HUES48 (cell line): ENCODE results near the gene FBLN2.

Experiments
- H3K27ac ChIP-seq: one replicate; pipeline ENCODE4 v1.7.0; 2013; ENCODE audit warnings: low read depth, low read length, inconsistent platforms
- H3K27me3 ChIP-seq: 2 replicates; pipeline ENCODE4 v1.6.1; 2013; ENCODE audit warnings: mild to moderate bottlenecking, low read length; ENCODE audit not compliant: control insufficient read depth, insufficient read depth
- H3K36me3 ChIP-seq: 2 replicates; pipeline ENCODE4 v1.6.1; 2013; ENCODE audit warnings: low read length; ENCODE audit not compliant: control insufficient read depth, insufficient read depth
- H3K4me1 ChIP-seq: 2 replicates; pipeline ENCODE4 v1.6.1; 2013; ENCODE audit warnings: mild to moderate bottlenecking, low read length; ENCODE audit not compliant: control insufficient read depth, insufficient read depth
- H3K4me3 ChIP-seq: 2 replicates; pipeline ENCODE4 v1.5.1; 2013; ENCODE audit warnings: mild to moderate bottlenecking, low read depth, low read length
- H3K9ac ChIP-seq: 2 replicates; pipeline ENCODE4 v1.6.1; 2013; ENCODE audit warnings: mild to moderate bottlenecking, low read depth, low read length, moderate library complexity
- H3K9me3 ChIP-seq: 2 replicates; pipeline ENCODE4 v1.6.1; 2013; ENCODE audit warnings: low read length; ENCODE audit not compliant: control insufficient read depth, insufficient read depth

The FBLN2 gene

GRCh38 chr3:13656584-13657301, 107.8 kb downstream of the FBLN2 start:
- Histone ChIP-seq H3K9ac (no peak overlapping the region), H3K4me3 (no peak overlapping the region), H3K27ac (no peak overlapping the region), H3K36me3 (no peaks in the 10 kb centered on the region), H3K4me1 (peaks cover 3% of the 10 kb centered on the region; the same call in 1 of the 2 replicates), H3K27me3 (peaks cover 46% of the 10 kb centered on the region), H3K9me3 (no peaks in the 10 kb centered on the region)

- Histone ChIP-seq H3K27ac (no peak overlapping the region), H3K9me3 (no peaks in the 10 kb centered on the region), H3K4me3 (peak overlapping the region; percentile 45), H3K4me1 (peaks cover 3% of the 10 kb centered on the region; the same call in 1 of the 2 replicates), H3K9ac (no peak overlapping the region), H3K36me3 (no peaks in the 10 kb centered on the region), H3K27me3 (peaks cover 46% of the 10 kb centered on the region)
Observed at GRCh38 chr3:13657660-13658435, 108.9 kb downstream of the FBLN2 start.

GRCh38 chr3:13658681-13659080, 109.8 kb downstream of the FBLN2 start:
- Histone ChIP-seq H3K4me1 (peaks cover 3% of the 10 kb centered on the region; the same call in 1 of the 2 replicates), H3K27ac (no peak overlapping the region), H3K9ac (no peak overlapping the region), H3K27me3 (peaks cover 44% of the 10 kb centered on the region), H3K4me3 (no peak overlapping the region), H3K9me3 (no peaks in the 10 kb centered on the region), H3K36me3 (no peaks in the 10 kb centered on the region)

- H3K27me3 ChIP-seq, result peaks cover 37% of the 10 kb centered on the region
- H3K4me1 ChIP-seq, result peaks cover 3% of the 10 kb centered on the region; the same call in 1 of the 2 replicates
- no peak overlapping the region for H3K27ac ChIP-seq
- no peaks in the 10 kb centered on the region for H3K9me3 ChIP-seq
- H3K36me3 ChIP-seq, result no peaks in the 10 kb centered on the region
- no peak overlapping the region for H3K9ac ChIP-seq
- H3K4me3 ChIP-seq, result no peak overlapping the region
Observed at GRCh38 chr3:13659221-13659969, 110.5 kb downstream of the FBLN2 start.

- Histone ChIP-seq H3K9ac (no peak overlapping the region), H3K4me1 (no peaks in the 10 kb centered on the region; the same call in 1 of the 2 replicates), H3K36me3 (no peaks in the 10 kb centered on the region), H3K4me3 (no peak overlapping the region), H3K27ac (no peak overlapping the region), H3K9me3 (no peaks in the 10 kb centered on the region), H3K27me3 (peaks cover 29% of the 10 kb centered on the region)
Observed at GRCh38 chr3:13660042-13660874, 111.3 kb downstream of the FBLN2 start.

- Histone ChIP-seq H3K27me3 (peaks cover 21% of the 10 kb centered on the region), H3K27ac (no peak overlapping the region), H3K4me3 (no peak overlapping the region), H3K9ac (no peak overlapping the region), H3K4me1 (no peaks in the 10 kb centered on the region; the same call in 1 of the 2 replicates), H3K9me3 (no peaks in the 10 kb centered on the region), H3K36me3 (no peaks in the 10 kb centered on the region)
Observed at GRCh38 chr3:13661121-13661520, 112.2 kb downstream of the FBLN2 start.

GRCh38 chr3:13662238-13662847, 113.4 kb downstream of the FBLN2 start:
- Histone ChIP-seq H3K9ac (no peak overlapping the region), H3K4me1 (peaks cover 9% of the 10 kb centered on the region), H3K4me3 (no peak overlapping the region), H3K27me3 (peaks cover 9% of the 10 kb centered on the region), H3K36me3 (no peaks in the 10 kb centered on the region), H3K27ac (no peak overlapping the region), H3K9me3 (no peaks in the 10 kb centered on the region)

- Histone ChIP-seq H3K9ac (no peak overlapping the region), H3K27ac (no peak overlapping the region), H3K27me3 (no peaks in the 10 kb centered on the region), H3K36me3 (no peaks in the 10 kb centered on the region), H3K4me1 (peaks cover 9% of the 10 kb centered on the region), H3K9me3 (no peaks in the 10 kb centered on the region), H3K4me3 (no peak overlapping the region)
Observed at GRCh38 chr3:13663781-13664535, 115.0 kb downstream of the FBLN2 start.

GRCh38 chr3:13665582-13666226, 116.8 kb downstream of the FBLN2 start:
- peaks cover 9% of the 10 kb centered on the region for H3K4me1 ChIP-seq
- no peak overlapping the region for H3K4me3 ChIP-seq
- H3K36me3 ChIP-seq, result no peaks in the 10 kb centered on the region
- no peaks in the 10 kb centered on the region for H3K9me3 ChIP-seq
- no peak overlapping the region for H3K9ac ChIP-seq
- H3K27ac ChIP-seq, result no peak overlapping the region
- H3K27me3 ChIP-seq, result no peaks in the 10 kb centered on the region
